HCT116 (cell line): ENCODE measurements around the gene UBE2V1. TPM values are rescaled to one million over a fixed set of nuclear protein-coding genes. Genes with fewer than 3 reads are reported as not detected.

Experiments
- ATAC-seq: fragments of 200-7000 bp; cut with Tn5 transposase; 2 replicates; pipeline ENCODE4 v1.9.1; 2020; ENCODE audit warnings: mild to moderate bottlenecking, moderate library complexity
- BruUV-seq: library from RNA; stranded (reverse); fragments of 400-500 nt; replicated peaks from 2 replicates; lab custom pipeline; 2021; lab: Mats Ljungman, UMichigan
- CTCF ChIA-PET: fragments of 300-600 bp; sonication (Branson Sonifier 250); formaldehyde crosslinking; loops from one replicate; lab custom pipeline; 2021; ENCODE audit warnings: antibody characterized with exemption; lab: Charles Lee
- POLR2A ChIA-PET: fragments of 300-600, 350-600 bp; sonication (Branson Sonifier 250); formaldehyde crosslinking; loops from one replicate; lab custom pipeline; 2021; ENCODE audit warnings: antibody characterized with exemption; lab: Charles Lee
- RAD21 ChIA-PET, 2 experiments: fragments of 300-600 bp; sonication (Branson Sonifier 250); formaldehyde crosslinking; loops; one replicate each; lab custom pipeline; 2023; ENCODE audit warnings: low total read pairs in 2 of 2; ENCODE audit not compliant: uncharacterized antibody in 2 of 2, unreplicated experiment in 2 of 2, low non-redundant PET in 1 of 2; lab: Charles Lee
- DNase-seq: peaks from one replicate; pipeline ENCODE4 v3.0.0-alpha.2; 2010; ENCODE audit warnings: low read depth, low spot score
- H2AFZ ChIP-seq: fragments of 200-600 bp; shearing (Covaris generic), sonication (generic); 2 replicates; pipeline ENCODE4 v1.6.1; 2017; ENCODE audit warnings: low read depth, mixed run types, mixed read lengths, antibody characterized with exemption, low read length; ENCODE audit not compliant: poor library complexity, severe bottlenecking
- H3K27ac ChIP-seq: 2 replicates; pipeline ENCODE4 v1.5.1; 2012; ENCODE audit warnings: low read depth, low read length
- H3K27me3 ChIP-seq: fragments of 200-600 bp; sonication (generic); 2 replicates; pipeline ENCODE4 v1.6.1; 2016; ENCODE audit warnings: mixed run types, low read length, mixed read lengths; ENCODE audit not compliant: insufficient read depth
- H3K36me3 ChIP-seq, 2 experiments: fragments of 200-500 bp in 1 of 2; fragments of 200-600 bp in 1 of 2; sonication (Bioruptor generic) in 1 of 2; sonication (generic) in 1 of 2; 2 replicates each; pipeline versions ENCODE4 v1.5.1 to v1.6.1; 2014 to 2016; ENCODE audit warnings: low read length in 2 of 2, inconsistent platforms in 1 of 2, mixed read lengths in 1 of 2, mixed run types in 1 of 2; ENCODE audit not compliant: insufficient read depth in 2 of 2, control insufficient read depth in 1 of 2
- H3K4me1 ChIP-seq, 2 experiments: fragments of 200-600 bp in 1 of 2; sonication (generic) in 1 of 2; 2 replicates each; pipeline versions ENCODE4 v1.5.1 to v1.6.1; 2012 to 2017; ENCODE audit warnings: low read length in 2 of 2, inconsistent platforms in 1 of 2, mild to moderate bottlenecking in 1 of 2, mixed read lengths in 1 of 2, mixed run types in 1 of 2, moderate library complexity in 1 of 2; ENCODE audit not compliant: insufficient read depth in 2 of 2, control insufficient read depth in 1 of 2
- H3K4me2 ChIP-seq: fragments of 200-600 bp; sonication (generic); 2 replicates; pipeline ENCODE4 v1.6.1; 2017; ENCODE audit warnings: mixed run types, low read length, mixed read lengths
- H3K4me3 ChIP-seq, 2 experiments: fragments of 200-600 bp in 1 of 2; sonication (generic) in 1 of 2; replicated peaks in 1 of 2; 2 replicates each; pipeline ENCODE4 v1.5.1; 2011 to 2016; ENCODE audit warnings: low read length in 2 of 2, control low read depth in 1 of 2, low read depth in 1 of 2, mild to moderate bottlenecking in 1 of 2, mixed read lengths in 1 of 2, mixed run types in 1 of 2
- H3K79me2 ChIP-seq: fragments of 200-600 bp; sonication (generic); 2 replicates; pipeline ENCODE4 v1.6.1; 2017; ENCODE audit warnings: mild to moderate bottlenecking, mixed run types, low read length, moderate library complexity, mixed read lengths; ENCODE audit not compliant: insufficient read depth
- H3K9ac ChIP-seq: fragments of 200-600 bp; sonication (generic); 2 replicates; pipeline ENCODE4 v1.6.1; 2016; ENCODE audit warnings: low read length, mixed read lengths
- H3K9me2 ChIP-seq: fragments of 200-600 bp; sonication (generic), shearing (Covaris generic); 2 replicates; pipeline ENCODE4 v1.6.1; 2017; ENCODE audit warnings: mixed run types, mild to moderate bottlenecking, moderate library complexity; ENCODE audit not compliant: insufficient read depth
- H3K9me3 ChIP-seq, 2 experiments: fragments of 200-500 bp in 1 of 2; fragments of 200-600 bp in 1 of 2; sonication (Bioruptor generic) in 1 of 2; sonication (generic) in 1 of 2; 2 replicates each; pipeline ENCODE4 v1.6.1; 2014 to 2017; ENCODE audit warnings: low read length in 2 of 2, mixed read lengths in 2 of 2, inconsistent platforms in 1 of 2, low read depth in 1 of 2, mild to moderate bottlenecking in 1 of 2, mixed run types in 1 of 2, moderate library complexity in 1 of 2; ENCODE audit not compliant: control insufficient read depth in 1 of 2, insufficient read depth in 1 of 2
- H4K20me1 ChIP-seq: fragments of 200-600 bp; sonication (generic), shearing (Covaris generic); 2 replicates; pipeline ENCODE4 v1.6.1; 2017; ENCODE audit warnings: mixed run types, mild to moderate bottlenecking, moderate library complexity; ENCODE audit not compliant: insufficient read depth
- ATF3 ChIP-seq: IDR thresholded peaks from 2 replicates; pipeline ENCODE4 v1.6.1; 2012
- CEBPB ChIP-seq: IDR thresholded peaks from 2 replicates; pipeline ENCODE4 v1.6.1; 2012; ENCODE audit warnings: low read depth
- CTCF ChIP-seq, 3 experiments: fragments of 200-600 bp in 1 of 3; sonication (generic) in 1 of 3; IDR thresholded peaks in 2 of 3; conservative IDR thresholded peaks in 1 of 3; 2 replicates each; pipeline ENCODE4 v1.5.1; 2012 to 2017; ENCODE audit warnings: low read depth in 2 of 3, low read length in 2 of 3, antibody characterized with exemption in 1 of 3, borderline replicate concordance in 1 of 3, control low read depth in 1 of 3, mild to moderate bottlenecking in 1 of 3, mixed read lengths in 1 of 3, mixed run types in 1 of 3, moderate library complexity in 1 of 3; ENCODE audit not compliant: insufficient read depth in 1 of 3
- ELF1 ChIP-seq: IDR thresholded peaks from 2 replicates; pipeline ENCODE4 v1.6.1; 2012; ENCODE audit warnings: low read depth, borderline replicate concordance
- EZH2 ChIP-seq: fragments of 200-600 bp; sonication (generic); IDR thresholded peaks from 2 replicates; pipeline ENCODE4 v1.6.1; 2017; ENCODE audit warnings: antibody characterized with exemption, mixed run types
- MAX ChIP-seq: IDR thresholded peaks from 2 replicates; pipeline ENCODE4 v1.6.1; 2012
- POLR2A ChIP-seq: IDR thresholded peaks from 2 replicates; pipeline ENCODE4 v1.7.0; 2011; ENCODE audit warnings: borderline replicate concordance; ENCODE audit not compliant: insufficient read depth, insufficient read length; ENCODE audit errors: extremely low read depth
- POLR2AphosphoS5 ChIP-seq: IDR thresholded peaks from 2 replicates; pipeline ENCODE4 v1.6.1; 2011; ENCODE audit warnings: mild to moderate bottlenecking, low read depth, low read length, moderate library complexity
- RAD21 ChIP-seq: IDR thresholded peaks from 2 replicates; pipeline ENCODE4 v1.6.1; 2012; ENCODE audit warnings: low read depth, mild to moderate bottlenecking
- SIN3A ChIP-seq: IDR thresholded peaks from 2 replicates; pipeline ENCODE4 v1.6.1; 2012; ENCODE audit warnings: low read depth
- SRF ChIP-seq: IDR thresholded peaks from 2 replicates; pipeline ENCODE4 v1.6.1; 2012; ENCODE audit warnings: low read depth
- TCF7L2 ChIP-seq: IDR thresholded peaks from 2 replicates; pipeline ENCODE4 v1.7.0; 2011; ENCODE audit warnings: borderline replicate concordance, inconsistent platforms; ENCODE audit not compliant: insufficient read depth, insufficient read length; ENCODE audit errors: extremely low read depth
- YY1 ChIP-seq: IDR thresholded peaks from 2 replicates; pipeline ENCODE4 v1.6.1; 2011; ENCODE audit warnings: low read length, low read depth, moderate library complexity, mild to moderate bottlenecking; ENCODE audit not compliant: insufficient replicate concordance; ENCODE audit errors: extremely low read depth
- ZBTB33 ChIP-seq: IDR thresholded peaks from 2 replicates; pipeline ENCODE4 v1.6.1; 2011; ENCODE audit warnings: mild to moderate bottlenecking, low read length, moderate library complexity; ENCODE audit not compliant: insufficient replicate concordance; ENCODE audit errors: extremely low read depth
- ZNF274 ChIP-seq: fragments of 200-500 bp; sonication (Bioruptor generic); IDR thresholded peaks from 2 replicates; pipeline ENCODE4 v1.6.1; 2014; ENCODE audit warnings: mild to moderate bottlenecking, low read depth, low read length, inconsistent platforms
- intact Hi-C: fragments of 100-400 bp; cut with micrococcal nuclease; formaldehyde crosslinking; loops from 2 replicates; pipeline ENCODE4 v1.10.0; 2022
- total RNA-seq: library from RNA; stranded (reverse); gene quantifications from one replicate; pipeline ENCODE4 v1.2.1, GENCODE V29; 2021; ENCODE audit not compliant: unreplicated experiment

UBE2V1 gene
- total RNA-seq, 1 experiment from 2014 or later: 114 TPM

GRCh38 chr20:50145566-50145965, 32.6 kb upstream of the UBE2V1 start:
- Histone ChIP-seq H3K79me2 (peaks cover 90% of the 10 kb centered on the region), H3K36me3 (peaks cover 38 to 45% of the 10 kb centered on the region in 2 experiments), H3K9ac (no peak overlapping the region), H4K20me1 (no peaks in the 10 kb centered on the region), H3K27ac (no peak overlapping the region), H3K4me2 (no peak overlapping the region), H2AFZ (no peak overlapping the region), H3K4me3 (no peak overlapping the region), H3K4me1 (peaks cover 9 to 64% of the 10 kb centered on the region in 2 experiments), H3K9me3 (no peaks in the 10 kb centered on the region)
- no TSS peak for BruUV-seq
- no peak for ATAC-seq
- POLR2A ChIA-PET: no interaction called here
- CTCF ChIA-PET: no interaction called here
- intact Hi-C loops: no loop called here
- no peak for DNase-seq
- TF ChIP-seq MAX: no peak
- TF ChIP-seq ZNF274: no peak
- no peak for TF ChIP-seq SIN3A
- no peak for TF ChIP-seq ATF3
- no peak for TF ChIP-seq POLR2A
- no peak for TF ChIP-seq SRF
- TF ChIP-seq ELF1: no peak
- no peak for TF ChIP-seq YY1
- TF ChIP-seq TCF7L2: no peak
- no peak for TF ChIP-seq EZH2
- no peak for TF ChIP-seq POLR2AphosphoS5
- TF ChIP-seq ZBTB33: no peak
- no peak for TF ChIP-seq RAD21
- TF ChIP-seq CEBPB: no peak
- TF ChIP-seq CTCF (IDR thresholded peaks at IDR 0.05 in 2 of 3, conservative IDR thresholded peaks at IDR 0.05 in 1 of 3; ENCODE audit: borderline replicate concordance in 1 of 3, insufficient read depth in 1 of 3, low read depth in 2 of 3, low read length in 2 of 3): no peak
- TF ChIP-seq, all 23 proteins: peak for 0
- RAD21 ChIA-PET: no interaction called here
- Histone ChIP-seq H3K27me3 (no peaks in the 10 kb centered on the region), H3K9me2 (no peaks in the 10 kb centered on the region)
